ENCODE measurements around the gene CCNK.

GRCh38 chr14:99534863-99535262 is 53.7 kb downstream of the CCNK start:
- TF ChIP-seq EZH2 (IDR thresholded peaks at IDR 0.05; ENCODE audit: insufficient read depth, poor library complexity, severe bottlenecking) (no peak), EZH2phosphoT487 (IDR thresholded peaks at IDR 0.05; ENCODE audit: insufficient read depth, low read depth) (no peak)
